BJ (cell line): ENCODE measurements around the gene CPTP. TPM values are rescaled to one million over a fixed set of nuclear protein-coding genes. Genes with fewer than 3 reads are reported as not detected.

Experiments used
- CTCF ChIA-PET: fragments of 350-600 bp; formaldehyde crosslinking; extraction: SDS; loops from one replicate; lab custom pipeline; 2021; ENCODE audit warnings: antibody characterized with exemption, inconsistent platforms; lab: Yijun Ruan, JAX
- POLR2A ChIA-PET: fragments of 300-600 bp; sonication (Branson Sonifier 250); formaldehyde crosslinking; extraction: SDS; loops from one replicate; lab custom pipeline; 2021; ENCODE audit warnings: antibody characterized with exemption; lab: Charles Lee
- DNase-seq: peaks from one replicate; pipeline ENCODE4 v3.0.0-alpha.2; 2011; ENCODE audit warnings: low read depth
- H3K27me3 ChIP-seq: 2 replicates; pipeline ENCODE4 v1.6.0; 2011; ENCODE audit warnings: low read length; ENCODE audit not compliant: control insufficient read depth, insufficient read depth
- H3K36me3 ChIP-seq: 2 replicates; pipeline ENCODE4 v1.5.1; 2011; ENCODE audit warnings: low read length; ENCODE audit not compliant: control insufficient read depth, insufficient read depth
- H3K4me3 ChIP-seq: 2 replicates; pipeline ENCODE4 v1.5.1; 2011; ENCODE audit warnings: low read depth, mild to moderate bottlenecking, control low read depth, low read length
- polyA plus RNA-seq: library from polyadenylated mRNA; depleted of rRNA; stranded (reverse); fragments of >200 nt; gene quantifications from 2 replicates; pipeline ENCODE4 v1.2.3, GENCODE V29; 2011
- TF ChIP-seq, protein P1 (sequence below): IDR thresholded peaks from 2 replicates; pipeline ENCODE4 v1.5.1; 2011; ENCODE audit warnings: low read depth, mild to moderate bottlenecking, control low read depth, inconsistent platforms, low read length, moderate library complexity; ENCODE audit not compliant: insufficient read depth

The CPTP gene
- polyA plus RNA-seq, 1 experiment: 14.2 TPM

DNA sequence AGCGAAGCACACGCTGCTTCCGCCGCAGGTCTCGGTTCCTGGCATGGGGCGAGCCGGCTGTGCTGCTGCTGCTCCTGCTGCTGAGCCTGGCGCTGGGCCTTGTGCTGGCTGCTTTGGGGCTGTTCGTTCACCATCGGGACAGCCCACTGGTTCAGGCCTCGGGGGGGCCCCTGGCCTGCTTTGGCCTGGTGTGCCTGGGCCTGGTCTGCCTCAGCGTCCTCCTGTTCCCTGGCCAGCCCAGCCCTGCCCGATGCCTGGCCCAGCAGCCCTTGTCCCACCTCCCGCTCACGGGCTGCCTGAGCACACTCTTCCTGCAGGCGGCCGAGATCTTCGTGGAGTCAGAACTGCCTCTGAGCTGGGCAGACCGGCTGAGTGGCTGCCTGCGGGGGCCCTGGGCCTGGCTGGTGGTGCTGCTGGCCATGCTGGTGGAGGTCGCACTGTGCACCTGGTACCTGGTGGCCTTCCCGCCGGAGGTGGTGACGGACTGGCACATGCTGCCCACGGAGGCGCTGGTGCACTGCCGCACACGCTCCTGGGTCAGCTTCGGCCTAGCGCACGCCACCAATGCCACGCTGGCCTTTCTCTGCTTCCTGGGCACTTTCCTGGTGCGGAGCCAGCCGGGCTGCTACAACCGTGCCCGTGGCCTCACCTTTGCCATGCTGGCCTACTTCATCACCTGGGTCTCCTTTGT, 9.1 kb downstream of the CPTP start:
- DNase-seq: no peak
- no peak overlapping the region for H3K4me3 ChIP-seq
- CTCF ChIA-PET: no interaction called here
- TF ChIP-seq, protein P1, sequence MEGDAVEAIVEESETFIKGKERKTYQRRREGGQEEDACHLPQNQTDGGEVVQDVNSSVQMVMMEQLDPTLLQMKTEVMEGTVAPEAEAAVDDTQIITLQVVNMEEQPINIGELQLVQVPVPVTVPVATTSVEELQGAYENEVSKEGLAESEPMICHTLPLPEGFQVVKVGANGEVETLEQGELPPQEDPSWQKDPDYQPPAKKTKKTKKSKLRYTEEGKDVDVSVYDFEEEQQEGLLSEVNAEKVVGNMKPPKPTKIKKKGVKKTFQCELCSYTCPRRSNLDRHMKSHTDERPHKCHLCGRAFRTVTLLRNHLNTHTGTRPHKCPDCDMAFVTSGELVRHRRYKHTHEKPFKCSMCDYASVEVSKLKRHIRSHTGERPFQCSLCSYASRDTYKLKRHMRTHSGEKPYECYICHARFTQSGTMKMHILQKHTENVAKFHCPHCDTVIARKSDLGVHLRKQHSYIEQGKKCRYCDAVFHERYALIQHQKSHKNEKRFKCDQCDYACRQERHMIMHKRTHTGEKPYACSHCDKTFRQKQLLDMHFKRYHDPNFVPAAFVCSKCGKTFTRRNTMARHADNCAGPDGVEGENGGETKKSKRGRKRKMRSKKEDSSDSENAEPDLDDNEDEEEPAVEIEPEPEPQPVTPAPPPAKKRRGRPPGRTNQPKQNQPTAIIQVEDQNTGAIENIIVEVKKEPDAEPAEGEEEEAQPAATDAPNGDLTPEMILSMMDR: no peak
- POLR2A ChIA-PET: no interaction called here
- peaks cover 5% of the 10 kb centered on the region for H3K36me3 ChIP-seq
- no peaks in the 10 kb centered on the region for H3K27me3 ChIP-seq

DNA sequence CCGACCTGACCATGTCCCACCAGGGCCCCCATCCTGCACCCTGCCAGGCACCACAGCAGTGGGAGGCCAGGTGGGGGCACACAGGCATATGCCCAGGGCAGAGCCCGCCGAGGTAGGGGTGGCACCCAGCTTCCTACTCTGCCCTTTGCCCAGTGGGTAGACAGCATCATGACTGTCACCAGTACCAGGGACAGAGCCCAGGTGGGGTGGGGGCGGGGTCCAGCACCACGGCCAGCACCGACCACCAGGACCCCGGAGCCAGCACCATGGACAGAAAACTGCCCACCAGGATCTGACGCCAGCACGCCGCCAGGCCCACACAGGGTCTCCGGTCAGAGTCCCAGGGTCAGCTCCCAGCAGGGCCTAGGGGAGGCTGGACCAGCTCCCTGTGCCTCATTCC, 10.2 kb downstream of the CPTP start:
- DNase-seq: no peak
- TF ChIP-seq, protein P1: no peak
- H3K36me3 ChIP-seq: peaks cover 10% of the 10 kb centered on the region
- ChIA-PET CTCF (interaction anchor here (1.0 to 2.7 kb wide), 2 partner anchors 12 to 212 kb away, joined by 3 to 13 read pairs; no protein-coding TSS in a partner anchor), POLR2A (no interaction called here)
- H3K4me3 ChIP-seq: no peak overlapping the region
- H3K27me3 ChIP-seq: no peaks in the 10 kb centered on the region

DNA sequence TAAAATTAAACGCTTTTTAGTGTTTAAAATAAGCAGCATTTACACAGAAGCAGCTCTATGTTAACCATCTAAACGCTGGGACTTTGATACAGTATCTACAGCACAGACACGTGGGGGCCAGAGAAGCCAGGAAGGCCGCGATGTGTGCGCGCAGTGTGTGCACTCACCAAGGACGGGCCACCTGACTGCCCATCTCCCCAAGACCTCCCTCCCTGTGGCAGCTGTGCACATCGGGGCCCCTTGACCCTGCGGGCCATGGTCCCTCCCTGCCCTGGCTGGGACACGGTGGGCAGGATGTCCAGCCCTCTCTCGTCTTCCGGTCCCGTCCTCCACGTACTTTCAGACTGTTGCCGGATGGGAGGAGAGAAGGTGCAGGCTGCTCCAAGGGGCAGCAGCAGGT, 10.7 kb downstream of the CPTP start:
- Histone ChIP-seq H3K36me3 (peaks cover 11% of the 10 kb centered on the region), H3K4me3 (no peak overlapping the region), H3K27me3 (no peaks in the 10 kb centered on the region)
- POLR2A ChIA-PET: no interaction called here
- no peak for DNase-seq
- TF ChIP-seq, protein P1: no peak
- CTCF ChIA-PET: interaction anchor here (1.0 to 2.7 kb wide), 3 partner anchors 11 to 213 kb away, joined by 3 to 13 read pairs (median 6); no protein-coding TSS in a partner anchor

DNA sequence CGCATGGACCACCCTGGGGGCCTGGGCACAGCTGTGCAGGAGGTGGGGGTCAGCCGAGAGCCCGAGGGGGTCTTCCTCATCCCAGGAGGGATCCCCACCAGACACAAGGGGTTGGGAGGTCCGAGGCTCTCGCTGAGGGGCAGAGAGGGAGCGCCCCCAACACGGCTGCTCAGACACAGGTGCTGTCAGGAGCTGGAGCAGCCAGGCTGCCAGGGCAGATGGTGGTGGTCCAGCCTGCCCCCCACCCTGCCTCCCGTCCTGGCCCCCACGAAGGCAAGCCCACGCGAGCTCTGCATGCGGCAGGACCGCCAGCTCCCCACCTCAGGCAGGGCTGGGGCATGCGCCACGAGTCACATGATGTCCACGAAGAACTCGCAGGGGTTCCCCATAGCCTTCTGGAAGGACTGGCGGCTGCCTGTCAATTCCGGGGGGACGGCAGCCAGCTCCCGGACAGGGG, 11.2 kb downstream of the CPTP start:
- no peak overlapping the region for H3K4me3 ChIP-seq
- ChIA-PET POLR2A (no interaction called here), CTCF (interaction anchor here (1.1 to 2.7 kb wide), 3 partner anchors 11 to 36 kb away, joined by 3 to 13 read pairs (median 6); no protein-coding TSS in a partner anchor)
- DNase-seq: no peak
- H3K27me3 ChIP-seq: no peaks in the 10 kb centered on the region
- TF ChIP-seq, protein P1: no peak
- peaks cover 16% of the 10 kb centered on the region for H3K36me3 ChIP-seq

DNA sequence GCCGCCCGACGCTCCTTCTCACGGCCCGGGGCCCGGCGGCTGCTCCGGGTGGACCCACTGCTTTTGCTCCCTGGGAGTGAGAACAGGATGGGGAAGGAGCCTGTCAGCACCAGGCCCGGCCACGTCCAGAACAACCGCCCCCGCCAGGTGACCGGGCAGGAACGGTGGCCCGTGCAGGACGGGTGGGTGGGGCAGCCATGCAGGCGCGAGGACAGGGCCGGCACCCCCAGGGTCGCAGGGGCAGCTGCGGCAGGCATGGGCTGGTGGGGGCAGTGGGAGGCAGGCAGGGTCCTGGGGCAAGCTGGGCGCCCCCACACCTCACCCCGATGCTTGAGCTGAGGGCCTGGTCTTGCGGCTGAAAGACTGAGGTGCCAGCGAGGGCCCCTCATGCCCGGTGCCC, 11.8 kb downstream of the CPTP start:
- H3K27me3 ChIP-seq: no peaks in the 10 kb centered on the region
- TF ChIP-seq, protein P1: no peak
- CTCF ChIA-PET: interaction anchor here (1.1 to 2.7 kb wide), 3 partner anchors 10 to 35 kb away, joined by 3 to 13 read pairs (median 6); no protein-coding TSS in a partner anchor
- H3K36me3 ChIP-seq: peaks cover 22% of the 10 kb centered on the region
- no peak for DNase-seq
- POLR2A ChIA-PET: no interaction called here
- H3K4me3 ChIP-seq: no peak overlapping the region
